ENCODE results near the gene G6PC2.

DNA sequence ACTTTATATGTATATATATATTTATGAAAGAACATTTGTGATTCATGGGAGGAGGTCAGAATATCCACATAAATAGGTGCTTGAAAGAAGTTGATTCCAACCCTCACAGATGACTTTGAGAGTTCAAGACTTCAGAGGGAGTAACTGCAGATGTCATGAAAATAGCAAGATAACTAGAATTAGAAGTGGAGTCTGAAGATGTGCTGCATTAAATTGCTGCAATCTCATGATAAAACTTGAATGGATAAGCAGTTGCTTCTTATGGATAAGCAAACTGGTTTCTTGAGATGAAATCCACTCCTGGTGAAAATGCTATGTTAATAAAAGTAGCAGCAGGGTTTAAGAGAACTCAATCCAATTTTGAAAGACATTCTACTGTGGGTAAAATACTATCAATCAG, 40.2 kb downstream of the G6PC2 start:
- TF ChIP-seq EZH2phosphoT487 (IDR thresholded peaks at IDR 0.05; ENCODE audit: borderline replicate concordance, low read depth, low read length), result no peak
- TF ChIP-seq, protein P1, sequence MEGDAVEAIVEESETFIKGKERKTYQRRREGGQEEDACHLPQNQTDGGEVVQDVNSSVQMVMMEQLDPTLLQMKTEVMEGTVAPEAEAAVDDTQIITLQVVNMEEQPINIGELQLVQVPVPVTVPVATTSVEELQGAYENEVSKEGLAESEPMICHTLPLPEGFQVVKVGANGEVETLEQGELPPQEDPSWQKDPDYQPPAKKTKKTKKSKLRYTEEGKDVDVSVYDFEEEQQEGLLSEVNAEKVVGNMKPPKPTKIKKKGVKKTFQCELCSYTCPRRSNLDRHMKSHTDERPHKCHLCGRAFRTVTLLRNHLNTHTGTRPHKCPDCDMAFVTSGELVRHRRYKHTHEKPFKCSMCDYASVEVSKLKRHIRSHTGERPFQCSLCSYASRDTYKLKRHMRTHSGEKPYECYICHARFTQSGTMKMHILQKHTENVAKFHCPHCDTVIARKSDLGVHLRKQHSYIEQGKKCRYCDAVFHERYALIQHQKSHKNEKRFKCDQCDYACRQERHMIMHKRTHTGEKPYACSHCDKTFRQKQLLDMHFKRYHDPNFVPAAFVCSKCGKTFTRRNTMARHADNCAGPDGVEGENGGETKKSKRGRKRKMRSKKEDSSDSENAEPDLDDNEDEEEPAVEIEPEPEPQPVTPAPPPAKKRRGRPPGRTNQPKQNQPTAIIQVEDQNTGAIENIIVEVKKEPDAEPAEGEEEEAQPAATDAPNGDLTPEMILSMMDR (conservative IDR thresholded peaks at IDR 0.05; ENCODE audit: low read length), result no peak
